Measurements from ENCODE around the gene MAN2B2. TPM values are rescaled to one million over a fixed set of nuclear protein-coding genes. Genes with fewer than 3 reads are reported as not detected.

Gene MAN2B2
- total RNA-seq, 2 experiments from 2014 or later = 28.0 to 33.1 TPM

DNA sequence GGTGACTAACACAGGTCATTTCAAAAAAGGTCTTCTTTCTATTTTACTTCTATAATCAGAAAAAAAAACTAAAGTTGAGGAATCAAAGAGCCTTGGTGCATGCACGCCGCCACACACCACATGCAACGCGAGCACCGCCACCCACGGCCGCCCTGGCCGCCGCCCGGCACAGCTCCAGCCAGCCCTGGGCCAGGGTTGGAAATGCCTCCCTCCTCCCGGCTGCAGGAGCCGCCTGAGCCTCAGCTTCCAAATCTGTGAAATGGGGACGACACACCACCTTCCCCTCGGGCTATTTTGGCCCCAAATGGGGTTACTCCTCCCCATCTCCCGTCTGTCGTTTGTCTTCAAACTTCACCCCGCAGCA, 39.7 kb upstream of the MAN2B2 start:
- Mint-ChIP-seq H3K9me3 (ENCODE audit: low read depth) (peaks cover 2% of the 10 kb centered on the region), H3K4me3 (no peak overlapping the region), H3K36me3 (no peaks in the 10 kb centered on the region), H3K27me3 (peaks cover 3% of the 10 kb centered on the region), H3K27ac (no peak overlapping the region), H3K4me1 (no peaks in the 10 kb centered on the region)
- DNase-seq (no peak), ATAC-seq (no peak)
- CTCF ChIA-PET = interaction anchor here (0.7 kb wide), 1 partner anchor 11 kb away, joined by 3 read pairs; no protein-coding TSS in a partner anchor

DNA sequence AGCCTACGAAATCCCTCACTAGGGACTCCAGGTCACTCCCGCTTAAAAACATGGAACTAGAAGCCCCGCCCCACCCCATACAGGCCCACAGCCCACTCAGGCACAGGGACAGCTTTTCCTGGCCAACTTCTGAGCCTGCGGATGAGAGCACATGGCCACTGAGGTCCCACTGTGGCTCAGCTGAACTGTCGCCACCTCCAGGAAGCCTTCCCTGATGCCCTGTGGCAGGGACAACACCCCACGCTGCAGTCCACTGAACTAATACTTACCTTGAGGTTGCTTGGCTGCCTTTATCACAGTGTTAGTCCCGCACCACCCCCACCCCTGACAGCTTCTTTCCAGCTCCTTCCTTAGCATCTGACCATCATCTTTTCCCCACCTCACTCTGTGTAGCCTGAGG, 39.3 kb upstream of the MAN2B2 start:
- DNase-seq (no peak), ATAC-seq (no peak)
- H3K27me3 Mint-ChIP-seq = peaks cover 3% of the 10 kb centered on the region
- CTCF ChIA-PET = interaction anchor here (0.7 to 1.3 kb wide), 2 partner anchors 11 to 537 kb away, joined by 3 read pairs; no protein-coding TSS in a partner anchor
- no peak overlapping the region for H3K4me3 Mint-ChIP-seq
- no peaks in the 10 kb centered on the region for H3K36me3 Mint-ChIP-seq
- peaks cover 3% of the 10 kb centered on the region for H3K9me3 Mint-ChIP-seq (ENCODE audit: low read depth)
- H3K4me1 Mint-ChIP-seq = no peaks in the 10 kb centered on the region
- H3K27ac Mint-ChIP-seq = no peak overlapping the region

DNA sequence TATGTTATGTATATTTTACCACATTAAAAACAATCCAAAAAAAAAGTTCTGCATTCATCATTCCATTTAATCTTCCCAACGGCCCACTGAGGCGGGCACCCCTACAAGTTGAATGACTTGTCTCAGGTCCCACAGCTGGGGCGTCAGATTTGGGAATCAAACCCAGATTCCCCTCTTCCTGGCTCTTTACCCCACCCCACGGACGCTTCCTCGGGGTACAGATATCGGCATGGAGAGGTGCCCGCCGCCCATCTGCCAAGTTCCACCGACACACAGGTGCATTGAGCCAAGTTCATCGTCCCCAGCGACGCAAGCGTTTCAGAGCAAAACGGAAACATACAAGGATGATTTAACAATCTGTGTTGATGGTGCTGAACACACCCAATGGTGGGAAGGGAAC, 36.9 kb upstream of the MAN2B2 start:
- CTCF ChIA-PET = no interaction called here
- no peak for DNase-seq
- H3K27me3 Mint-ChIP-seq = peaks cover 3% of the 10 kb centered on the region
- H3K36me3 Mint-ChIP-seq = no peaks in the 10 kb centered on the region
- peaks cover 3% of the 10 kb centered on the region for H3K9me3 Mint-ChIP-seq (ENCODE audit: low read depth)
- H3K4me3 Mint-ChIP-seq = no peak overlapping the region
- ATAC-seq = no peak
- H3K4me1 Mint-ChIP-seq = no peaks in the 10 kb centered on the region
- no peak overlapping the region for H3K27ac Mint-ChIP-seq

DNA sequence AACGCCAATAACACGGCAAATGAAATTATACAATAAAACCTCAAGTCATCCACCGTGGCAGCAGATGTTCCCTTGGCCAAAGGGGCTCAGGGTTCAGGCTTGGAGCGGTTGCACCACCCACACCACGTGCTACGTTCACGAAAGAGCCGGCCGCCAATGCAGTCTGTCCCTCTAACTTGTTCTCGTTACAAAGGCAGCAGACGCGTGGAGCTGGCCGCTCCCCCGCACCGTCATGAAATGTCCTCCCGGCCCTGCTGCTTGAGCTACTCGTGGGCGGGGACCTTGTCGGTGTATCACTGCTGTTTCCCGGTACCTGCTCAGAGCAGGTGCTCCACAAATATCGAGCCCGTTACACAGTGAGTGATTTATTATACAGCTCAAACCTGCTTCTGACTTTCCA, 36.4 kb upstream of the MAN2B2 start:
- CTCF ChIA-PET = no interaction called here
- Mint-ChIP-seq H3K4me3 (no peak overlapping the region), H3K27me3 (peaks cover 3% of the 10 kb centered on the region), H3K36me3 (no peaks in the 10 kb centered on the region), H3K4me1 (no peaks in the 10 kb centered on the region), H3K27ac (no peak overlapping the region), H3K9me3 (ENCODE audit: low read depth) (peaks cover 3% of the 10 kb centered on the region)
- no peak for ATAC-seq
- no peak for DNase-seq

GRCh38 chr4:6539009-6539764, 35.8 kb upstream of the MAN2B2 start:
- no peak for DNase-seq
- ATAC-seq = no peak
- CTCF ChIA-PET = no interaction called here
- no peaks in the 10 kb centered on the region for H3K36me3 Mint-ChIP-seq
- no peaks in the 10 kb centered on the region for H3K4me1 Mint-ChIP-seq
- H3K27ac Mint-ChIP-seq = no peak overlapping the region
- no peak overlapping the region for H3K4me3 Mint-ChIP-seq
- H3K9me3 Mint-ChIP-seq (ENCODE audit: low read depth) = peaks cover 3% of the 10 kb centered on the region
- peaks cover 3% of the 10 kb centered on the region for H3K27me3 Mint-ChIP-seq

- Mint-ChIP-seq H3K4me1 (no peaks in the 10 kb centered on the region), H3K36me3 (no peaks in the 10 kb centered on the region), H3K27me3 (peaks cover 3% of the 10 kb centered on the region), H3K9me3 (ENCODE audit: low read depth) (peaks cover 3% of the 10 kb centered on the region), H3K4me3 (no peak overlapping the region), H3K27ac (no peak overlapping the region)
- CTCF ChIA-PET = no interaction called here
- DNase-seq (no peak), ATAC-seq (no peak)
Observed at GRCh38 chr4:6540879-6541278, 34.1 kb upstream of the MAN2B2 start.

- no peak overlapping the region for H3K27ac Mint-ChIP-seq
- no peaks in the 10 kb centered on the region for H3K36me3 Mint-ChIP-seq
- CTCF ChIA-PET = no interaction called here
- H3K4me1 Mint-ChIP-seq = no peaks in the 10 kb centered on the region
- ATAC-seq (no peak), DNase-seq (no peak)
- H3K4me3 Mint-ChIP-seq = no peak overlapping the region
- peaks cover 3% of the 10 kb centered on the region for H3K9me3 Mint-ChIP-seq (ENCODE audit: low read depth)
- H3K27me3 Mint-ChIP-seq = peaks cover 3% of the 10 kb centered on the region
Observed at GRCh38 chr4:6541789-6542188, 33.2 kb upstream of the MAN2B2 start.

DNA sequence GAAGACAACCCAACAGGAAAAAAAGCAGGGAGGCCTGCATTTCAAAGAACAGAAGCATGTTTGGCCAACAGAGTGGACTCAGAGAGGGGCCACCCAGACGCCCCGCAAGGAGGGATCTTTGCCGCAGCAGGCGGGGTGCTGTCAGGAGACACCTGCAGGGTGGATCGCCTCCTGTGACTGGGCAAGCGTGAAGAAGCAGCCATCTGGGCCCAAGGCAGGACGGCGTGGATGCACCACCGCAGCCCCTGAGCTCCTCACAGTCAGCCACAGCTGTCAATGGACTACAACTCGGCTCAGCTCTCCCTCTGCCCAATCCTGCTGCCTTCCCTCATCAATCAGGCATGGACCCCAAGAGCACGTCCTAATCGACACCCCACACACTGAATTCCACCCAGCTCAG, 32.0 kb upstream of the MAN2B2 start:
- H3K4me1 Mint-ChIP-seq = no peaks in the 10 kb centered on the region
- no peak overlapping the region for H3K27ac Mint-ChIP-seq
- no peak for DNase-seq
- no peak overlapping the region for H3K4me3 Mint-ChIP-seq
- H3K9me3 Mint-ChIP-seq (ENCODE audit: low read depth) = peaks cover 3% of the 10 kb centered on the region
- no peaks in the 10 kb centered on the region for H3K36me3 Mint-ChIP-seq
- peaks cover 10% of the 10 kb centered on the region for H3K27me3 Mint-ChIP-seq
- CTCF ChIA-PET = no interaction called here
- ATAC-seq = no peak

DNA sequence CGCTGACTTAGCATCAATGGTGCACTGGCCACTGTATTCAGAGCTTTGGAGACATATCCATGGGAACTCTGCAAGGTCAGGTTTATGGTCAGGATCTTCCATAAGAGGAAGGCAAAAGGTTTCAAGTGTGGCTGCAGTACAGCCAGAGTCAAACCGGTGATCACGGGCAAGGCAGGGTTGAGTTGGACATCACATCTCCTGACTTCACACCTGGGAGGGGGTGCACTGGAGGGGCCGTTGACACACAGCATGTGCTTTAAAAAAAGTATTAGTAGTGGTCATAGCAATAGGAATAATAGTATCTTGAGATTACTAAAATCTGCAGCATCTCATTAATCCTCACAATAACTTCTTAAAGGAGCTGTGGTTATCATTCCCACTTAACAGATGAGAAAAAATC, 28.9 kb upstream of the MAN2B2 start:
- Mint-ChIP-seq H3K4me1 (no peaks in the 10 kb centered on the region), H3K4me3 (no peak overlapping the region), H3K27me3 (peaks cover 7% of the 10 kb centered on the region), H3K9me3 (ENCODE audit: low read depth) (no peaks in the 10 kb centered on the region), H3K36me3 (no peaks in the 10 kb centered on the region), H3K27ac (no peak overlapping the region)
- CTCF ChIA-PET = interaction anchor here (0.6 to 3.2 kb wide), 14 partner anchors 10 to 551 kb away, joined by 3 to 18 read pairs (median 4); partner anchors contain the start of gene MAN2B2
- no peak for DNase-seq
- ATAC-seq = no peak

DNA sequence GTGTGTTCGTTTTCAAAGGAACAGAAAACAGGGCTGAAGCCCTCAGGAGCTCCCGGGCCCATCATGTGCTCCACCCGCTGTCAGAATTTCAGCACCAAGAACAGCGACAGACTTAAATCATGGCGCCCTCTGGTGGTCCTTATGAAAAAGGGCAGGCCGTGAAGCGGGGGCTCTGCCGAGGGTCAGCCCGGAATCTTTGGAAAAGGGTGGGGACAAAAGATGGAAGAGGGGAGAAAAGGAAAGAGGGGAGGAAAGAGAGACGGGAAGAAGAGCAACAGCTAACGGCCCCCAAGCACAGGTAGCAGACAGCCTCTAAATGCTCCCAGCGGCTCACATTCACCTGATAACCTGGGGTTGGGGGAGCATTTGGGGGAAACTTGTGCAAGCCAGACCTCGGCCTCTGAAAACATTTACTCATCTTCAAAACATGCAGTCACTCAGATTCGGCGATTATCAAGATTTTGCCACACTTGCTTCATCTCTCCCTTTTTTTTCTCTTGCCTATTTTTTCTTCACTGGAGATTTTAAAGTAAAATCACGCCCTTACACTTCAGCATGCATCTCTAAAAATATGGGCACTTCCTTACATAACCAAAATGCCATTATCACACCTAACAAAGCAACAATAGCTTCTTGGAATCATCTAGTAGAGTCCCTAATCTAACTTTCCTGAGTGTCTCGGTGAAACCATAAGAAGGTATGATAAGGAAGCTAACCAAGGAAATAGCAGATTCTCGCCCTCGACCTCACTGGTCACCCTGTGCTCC, 28.1 kb upstream of the MAN2B2 start:
- Mint-ChIP-seq H3K9me3 (ENCODE audit: low read depth) (peaks cover 5% of the 10 kb centered on the region), H3K27me3 (peaks cover 7% of the 10 kb centered on the region), H3K36me3 (no peaks in the 10 kb centered on the region), H3K4me3 (no peak overlapping the region), H3K4me1 (no peaks in the 10 kb centered on the region), H3K27ac (no peak overlapping the region)
- ATAC-seq = peak; percentile 57
- CTCF ChIA-PET = interaction anchor here (0.6 to 3.2 kb wide), 14 partner anchors 10 to 519 kb away, joined by 3 to 18 read pairs (median 4); partner anchors contain the start of gene MAN2B2
- peak; percentile 63 for DNase-seq

GRCh38 chr4:6548201-6548881, 26.6 kb upstream of the MAN2B2 start:
- no peak overlapping the region for H3K27ac Mint-ChIP-seq
- ATAC-seq (peak; percentile 27), DNase-seq (no peak)
- H3K36me3 Mint-ChIP-seq = no peaks in the 10 kb centered on the region
- no peaks in the 10 kb centered on the region for H3K4me1 Mint-ChIP-seq
- H3K4me3 Mint-ChIP-seq = no peak overlapping the region
- H3K9me3 Mint-ChIP-seq (ENCODE audit: low read depth) = peaks cover 5% of the 10 kb centered on the region
- CTCF ChIA-PET = interaction anchor here (1.3 to 3.2 kb wide), 4 partner anchors 27 to 325 kb away, joined by 6 to 18 read pairs (median 8); partner anchors contain the start of gene MAN2B2
- peaks cover 7% of the 10 kb centered on the region for H3K27me3 Mint-ChIP-seq

- ATAC-seq = no peak
- Mint-ChIP-seq H3K4me3 (no peak overlapping the region), H3K27ac (no peak overlapping the region), H3K27me3 (peaks cover 7% of the 10 kb centered on the region), H3K4me1 (no peaks in the 10 kb centered on the region), H3K9me3 (ENCODE audit: low read depth) (peaks cover 5% of the 10 kb centered on the region), H3K36me3 (no peaks in the 10 kb centered on the region)
- DNase-seq = no peak
- CTCF ChIA-PET = interaction anchor here (0.6 to 3.2 kb wide), 3 partner anchors 26 to 421 kb away, joined by 3 to 11 read pairs (median 6); partner anchors contain the start of gene MAN2B2
Observed at GRCh38 chr4:6548882-6549230, 26.1 kb upstream of the MAN2B2 start.

DNA sequence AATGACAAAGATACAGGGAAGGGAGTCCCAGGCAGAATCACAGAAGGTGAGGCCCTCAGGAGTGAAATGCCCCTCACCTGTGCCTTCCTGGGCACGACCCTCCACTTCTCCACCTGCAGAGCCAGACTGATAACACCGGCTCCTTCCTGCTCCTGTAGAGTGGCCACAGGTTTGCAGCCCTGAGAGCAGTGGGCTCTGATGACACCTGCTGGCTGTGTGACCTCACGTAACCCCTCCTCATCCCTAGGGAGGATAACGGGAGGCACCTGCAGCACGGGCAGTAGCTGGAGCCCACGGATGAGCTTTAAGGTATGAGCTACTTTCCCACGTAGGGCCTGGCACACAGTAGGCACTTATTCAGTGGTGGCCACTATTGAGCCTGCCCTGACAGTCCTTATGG, 25.5 kb upstream of the MAN2B2 start:
- H3K27me3 Mint-ChIP-seq = peaks cover 10% of the 10 kb centered on the region
- CTCF ChIA-PET = interaction anchor here (0.6 to 1.9 kb wide), 2 partner anchors 298 to 420 kb away, joined by 3 to 7 read pairs; no protein-coding TSS in a partner anchor
- peaks cover 5% of the 10 kb centered on the region for H3K9me3 Mint-ChIP-seq (ENCODE audit: low read depth)

More for the DNA sequence above, 25.5 kb upstream of the MAN2B2 start:
- H3K4me1 Mint-ChIP-seq = no peaks in the 10 kb centered on the region
- ATAC-seq (no peak), DNase-seq (no peak)
- H3K36me3 Mint-ChIP-seq = no peaks in the 10 kb centered on the region
- no peak overlapping the region for H3K27ac Mint-ChIP-seq
- H3K4me3 Mint-ChIP-seq = no peak overlapping the region

Data from activated CD8-positive, alpha-beta memory T cell treated with anti-CD3 and anti-CD28 coated beads, Interleukin-2, amount 10 ng/mL, durations not matched to agents 7 days and 5 days (primary cell).